NCI-H2029 treated with DMSO at 0.1 percent for 48 hours (cell line): ENCODE results near the gene WHRN.

Experiments used
- DNase-seq: peaks from one replicate; lab custom pipeline; 2025; lab: John Stamatoyannopoulos, UW

Gene WHRN

DNA sequence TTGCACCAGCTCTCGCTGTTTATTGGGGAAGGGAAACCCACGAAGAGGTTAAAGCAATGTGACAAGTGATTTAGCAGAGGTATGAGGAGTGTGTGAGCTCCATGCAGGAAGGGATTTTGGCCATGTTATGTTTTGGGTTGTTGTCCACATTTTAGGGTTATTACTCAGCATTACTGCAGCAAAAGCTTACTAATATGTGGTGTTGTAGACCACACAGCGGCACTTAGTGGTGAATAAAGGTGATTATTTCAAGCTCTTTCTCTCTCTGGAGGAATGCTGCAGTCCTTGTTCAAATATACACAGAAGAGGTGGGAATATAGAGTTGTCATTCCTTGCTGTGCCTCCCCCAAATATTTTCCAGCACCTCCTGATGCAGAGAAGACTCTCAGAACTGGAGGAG, 87.8 kb downstream of the WHRN start:
- no peak for DNase-seq

- DNase-seq = no peak
Observed at GRCh38 chr9:114416906-114417305, 88.4 kb downstream of the WHRN start.

DNA sequence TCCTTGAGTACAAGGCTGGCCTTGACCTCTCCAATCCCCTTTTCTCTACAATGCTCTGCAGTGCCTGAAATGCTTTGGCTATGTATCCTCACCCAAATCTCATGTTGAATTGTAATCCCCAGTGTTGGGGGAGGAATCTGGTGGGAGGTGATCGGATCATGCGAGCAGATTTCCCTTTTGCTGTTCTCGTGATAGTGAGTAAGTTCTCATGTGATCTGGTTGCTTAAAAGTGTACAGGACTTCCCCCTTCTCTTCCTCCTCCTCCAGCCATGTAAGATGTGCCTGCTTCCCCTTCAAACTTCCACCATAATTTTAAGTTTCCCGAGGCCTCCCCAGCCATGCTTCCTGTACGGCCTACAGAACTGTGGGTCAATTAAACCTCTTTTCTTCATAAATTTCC, 89.0 kb downstream of the WHRN start:
- DNase-seq = no peak

DNA sequence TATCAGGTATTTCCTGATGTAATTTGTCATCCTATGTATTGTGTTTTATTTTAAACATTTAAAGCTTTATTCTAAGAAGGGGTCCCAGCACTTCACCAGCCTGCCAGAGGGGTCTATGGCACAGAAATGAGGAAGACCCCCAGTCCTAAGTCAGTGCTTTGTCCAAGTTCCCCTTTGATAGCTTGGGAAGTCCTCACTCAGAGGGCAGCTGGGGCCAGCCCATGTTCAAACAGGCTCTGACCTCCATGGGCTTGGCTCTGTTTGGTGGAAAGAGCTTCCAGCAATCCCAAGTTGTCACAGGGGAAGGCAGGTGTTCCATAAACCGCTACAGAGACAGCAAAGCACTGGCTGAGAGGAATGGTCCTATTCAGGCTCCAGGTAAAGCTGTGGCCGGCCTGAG, 90.9 kb downstream of the WHRN start:
- DNase-seq = no peak

- DNase-seq = no peak
Observed at GRCh38 chr9:114413861-114414301, 91.4 kb downstream of the WHRN start.

GRCh38 chr9:114412048-114412683, 93.1 kb downstream of the WHRN start:
- no peak for DNase-seq

DNA sequence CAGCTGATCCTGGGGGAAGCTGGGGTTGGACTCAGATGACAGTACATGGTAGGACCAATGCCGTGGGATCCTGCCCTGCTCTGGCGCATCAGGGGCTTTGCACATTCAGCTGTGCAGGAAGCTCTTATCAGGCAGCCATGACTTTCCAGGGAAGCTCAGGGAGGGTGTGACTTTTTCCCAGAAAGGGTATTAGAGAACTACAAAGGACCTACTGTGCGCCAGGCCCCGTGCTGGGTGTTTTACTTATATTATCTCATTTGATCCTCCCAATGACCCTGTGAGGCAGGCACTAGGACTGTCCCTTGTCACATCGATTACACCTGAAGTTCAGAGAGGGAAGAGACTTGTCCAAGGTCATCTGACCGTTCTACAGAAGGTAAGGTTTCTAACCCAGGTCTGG, 93.8 kb downstream of the WHRN start:
- no peak for DNase-seq

GRCh38 chr9:114410910-114411309, 94.4 kb downstream of the WHRN start:
- no peak for DNase-seq

DNA sequence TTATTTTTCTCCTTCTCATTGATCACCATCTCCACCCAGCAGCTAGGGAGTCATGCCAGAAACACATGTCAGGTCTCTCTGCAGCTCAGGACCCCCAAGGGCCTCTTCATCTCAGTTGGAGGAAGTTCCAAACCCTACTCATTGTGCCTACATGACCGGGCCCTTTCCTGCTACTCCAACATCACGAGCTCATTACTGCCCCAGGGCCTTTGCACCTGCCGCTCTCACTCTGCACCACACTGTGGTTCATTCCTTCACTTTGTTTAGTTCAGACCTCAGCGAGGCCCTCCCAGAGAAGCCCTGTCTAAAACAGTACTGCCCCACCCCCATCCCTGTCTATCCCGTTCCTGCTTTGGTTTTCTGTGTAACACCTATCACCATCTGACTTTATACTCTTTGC, 95.4 kb downstream of the WHRN start:
- no peak for DNase-seq

GRCh38 chr9:114409103-114409780, 96.0 kb downstream of the WHRN start:
- no peak for DNase-seq

GRCh38 chr9:114408645-114409044, 96.6 kb downstream of the WHRN start:
- DNase-seq = no peak

GRCh38 chr9:114407889-114408288, 97.4 kb downstream of the WHRN start:
- no peak for DNase-seq

DNA sequence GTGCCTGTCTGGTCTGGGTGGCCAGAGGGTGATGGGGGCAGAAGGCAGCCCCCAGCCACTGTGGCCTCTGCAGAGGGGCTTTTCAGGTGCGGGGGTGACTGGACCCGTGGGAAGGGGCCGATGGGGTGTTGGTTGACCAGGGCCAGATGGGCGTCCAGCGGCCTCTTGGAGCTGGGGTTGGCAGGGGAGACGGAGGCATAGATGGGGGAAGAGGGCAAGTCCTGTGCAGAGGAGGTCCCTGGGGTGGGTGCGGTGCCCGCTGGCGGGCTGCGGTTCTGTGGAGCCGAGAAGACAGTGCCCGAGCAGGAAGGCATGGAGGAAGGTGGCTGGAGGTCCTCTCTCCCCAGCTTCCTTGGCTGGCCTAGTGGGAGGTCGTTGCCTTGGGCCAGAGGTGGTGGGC, 98.8 kb downstream of the WHRN start:
- DNase-seq = no peak

GRCh38 chr9:114405294-114406034, 99.8 kb downstream of the WHRN start:
- DNase-seq = peak; percentile 43

DNA sequence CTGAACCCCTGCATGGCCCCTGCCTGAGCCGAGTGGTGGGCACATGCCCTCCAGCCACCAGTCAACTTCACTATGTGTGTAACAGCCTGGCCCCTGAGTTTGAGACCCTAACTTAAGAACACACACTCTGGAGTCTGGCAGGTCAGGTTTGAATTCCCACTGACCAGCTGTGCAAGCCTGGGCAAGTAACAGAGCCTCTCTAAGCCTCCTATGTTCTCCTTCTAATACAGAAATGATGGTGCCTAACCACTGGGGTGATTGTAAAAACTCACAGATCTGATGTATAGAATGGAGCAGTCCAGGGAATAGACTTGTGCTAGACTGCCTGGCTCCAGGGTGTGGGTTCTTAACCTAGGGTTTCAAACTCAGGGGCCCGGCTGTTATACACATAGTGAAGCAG, 100.7 kb downstream of the WHRN start:
- no peak for DNase-seq

GRCh38 chr9:114403153-114403756, 102.0 kb downstream of the WHRN start:
- DNase-seq = no peak

- no peak for DNase-seq
Observed at GRCh38 chr9:114401344-114401743, 103.9 kb downstream of the WHRN start.

GRCh38 chr9:114400772-114401171, 104.5 kb downstream of the WHRN start:
- no peak for DNase-seq

DNA sequence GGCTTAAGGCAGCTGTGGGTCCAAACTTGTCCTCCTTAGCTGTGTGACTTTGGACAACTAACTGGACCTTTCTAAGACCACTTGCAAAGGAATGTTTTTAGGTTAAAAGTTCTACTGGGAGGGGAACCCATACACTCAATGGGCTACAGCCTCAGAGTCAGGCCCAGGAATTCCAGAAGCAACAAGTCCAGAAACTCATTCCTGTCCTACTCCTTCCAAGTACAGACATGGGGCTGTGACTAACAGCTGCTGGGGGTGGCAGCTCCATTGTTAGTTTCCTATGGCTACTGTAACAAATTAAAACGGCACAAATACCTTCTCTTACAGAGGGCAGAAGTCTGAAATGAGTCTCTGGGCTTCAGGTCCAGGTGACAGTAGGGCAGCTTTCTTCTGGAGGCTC, 105.1 kb downstream of the WHRN start:
- no peak for DNase-seq

- no peak for DNase-seq
Observed at GRCh38 chr9:114399381-114399780, 105.9 kb downstream of the WHRN start.

DNA sequence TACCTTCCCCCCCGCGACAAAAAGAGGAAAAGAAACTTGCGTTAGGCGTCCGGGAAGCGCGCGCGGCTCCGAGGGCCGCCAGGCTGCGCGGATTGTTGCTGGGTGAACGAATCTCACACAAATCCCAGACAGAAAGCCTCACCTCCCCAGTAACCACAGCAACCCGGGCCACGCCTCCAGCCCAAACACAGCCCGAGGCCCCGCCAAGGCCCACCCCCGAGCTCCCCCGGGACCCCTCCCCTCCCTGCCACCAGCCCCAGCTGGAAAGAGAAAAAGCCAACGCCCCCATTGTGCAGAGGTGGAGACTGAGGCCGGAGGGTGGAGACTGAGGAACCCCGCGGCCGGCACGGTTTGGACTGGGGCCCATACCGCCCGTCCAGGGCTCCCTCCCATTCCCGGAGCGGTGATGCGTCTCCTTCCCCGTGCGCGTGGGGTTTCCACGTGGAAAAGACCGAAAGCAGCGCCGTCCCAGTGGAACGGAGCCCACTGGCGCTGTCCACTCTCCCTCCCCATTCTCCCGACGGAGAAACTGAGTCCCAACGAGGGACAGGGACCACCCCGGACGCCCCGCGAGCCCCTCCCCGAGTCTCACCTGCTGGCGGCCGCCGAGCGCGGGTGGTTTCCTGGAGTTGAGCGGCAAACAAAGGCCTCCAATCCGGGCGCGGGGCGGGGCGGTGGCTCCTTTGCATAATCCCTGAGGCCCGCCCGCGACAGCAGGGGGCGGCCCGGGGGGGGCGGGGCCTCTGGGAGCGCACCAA, 107.2 kb downstream of the WHRN start:
- peak; percentile 85 for DNase-seq

DNA sequence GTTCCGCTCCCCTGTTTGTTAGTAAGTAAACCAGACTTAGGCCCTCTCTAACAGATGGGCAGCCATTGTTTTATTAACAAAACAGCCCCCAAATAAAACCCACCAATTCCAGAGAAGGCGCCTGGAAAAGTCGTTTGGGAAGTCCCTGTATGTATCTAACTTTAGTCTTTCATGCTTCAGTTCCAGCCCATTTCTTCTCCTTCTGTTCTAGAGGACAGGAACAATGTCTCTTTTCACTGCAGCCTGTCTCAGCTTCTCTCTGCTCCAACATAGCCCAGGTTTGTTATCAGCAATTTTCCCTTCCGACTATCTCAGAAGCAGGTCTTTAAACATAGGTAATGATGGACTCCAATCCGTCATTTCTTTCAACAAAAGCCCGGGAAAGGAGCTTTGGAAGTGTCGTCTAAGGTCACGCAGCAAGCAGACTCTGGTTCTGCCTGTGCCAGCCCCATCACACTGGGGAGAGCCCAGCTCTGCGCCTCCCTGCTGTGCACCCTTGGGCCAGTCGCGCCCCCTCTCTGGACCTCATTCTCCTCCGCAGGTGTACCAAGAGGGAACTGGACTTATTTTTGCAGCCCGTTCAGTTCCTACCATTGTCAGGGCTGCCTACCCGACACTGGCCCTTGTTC, 107.9 kb downstream of the WHRN start:
- DNase-seq = no peak
